GM10847 (cell line): Measurements from ENCODE around the gene COMP.

Experiments used
- POLR2A ChIP-seq: IDR thresholded peaks from 2 replicates; pipeline ENCODE4 v1.6.1; 2011; ENCODE audit not compliant: insufficient read length; ENCODE audit errors: extremely low read depth

The COMP gene

DNA sequence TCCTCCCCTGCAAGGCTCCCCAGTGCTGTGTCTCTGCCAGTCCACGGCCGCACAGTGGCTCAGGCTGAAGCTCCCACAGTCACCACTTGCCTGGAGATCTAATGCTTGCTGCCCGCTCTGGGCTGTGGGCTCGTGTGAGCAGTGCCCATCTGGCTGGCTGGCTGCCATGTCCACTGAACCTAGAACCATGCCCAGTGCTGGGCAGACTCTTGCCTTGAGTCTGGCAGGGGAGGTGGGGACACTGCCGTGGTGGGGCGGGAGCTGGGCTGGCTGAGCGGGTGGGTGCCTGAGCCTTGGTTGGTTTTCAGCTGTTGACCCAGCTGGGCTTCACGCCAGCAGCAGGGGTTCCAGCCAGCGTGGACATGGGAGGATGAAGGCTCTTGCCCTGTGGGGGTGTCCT is 55.4 kb downstream of the COMP start:
- no peak for TF ChIP-seq POLR2A

DNA sequence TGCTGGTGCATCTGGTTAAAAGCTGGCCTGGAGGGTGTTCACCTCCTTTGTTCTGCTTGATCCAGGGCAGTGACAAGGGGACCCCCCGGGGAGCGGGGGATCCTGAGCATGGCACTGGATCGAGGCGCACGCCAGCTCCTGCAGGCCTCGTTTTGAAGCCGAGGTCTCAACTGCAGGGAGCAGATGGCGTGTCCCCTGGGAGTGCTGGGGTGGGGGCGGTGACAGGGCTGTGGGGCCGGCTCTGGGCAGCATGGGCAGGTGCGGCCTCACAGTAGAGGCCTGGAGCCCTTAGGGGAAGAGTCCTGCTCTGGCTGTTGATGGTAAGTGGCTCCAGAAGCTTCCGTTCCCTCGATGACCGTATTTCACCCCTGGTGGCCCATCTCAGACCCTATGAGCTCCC is 55.8 kb downstream of the COMP start:
- no peak for TF ChIP-seq POLR2A

DNA sequence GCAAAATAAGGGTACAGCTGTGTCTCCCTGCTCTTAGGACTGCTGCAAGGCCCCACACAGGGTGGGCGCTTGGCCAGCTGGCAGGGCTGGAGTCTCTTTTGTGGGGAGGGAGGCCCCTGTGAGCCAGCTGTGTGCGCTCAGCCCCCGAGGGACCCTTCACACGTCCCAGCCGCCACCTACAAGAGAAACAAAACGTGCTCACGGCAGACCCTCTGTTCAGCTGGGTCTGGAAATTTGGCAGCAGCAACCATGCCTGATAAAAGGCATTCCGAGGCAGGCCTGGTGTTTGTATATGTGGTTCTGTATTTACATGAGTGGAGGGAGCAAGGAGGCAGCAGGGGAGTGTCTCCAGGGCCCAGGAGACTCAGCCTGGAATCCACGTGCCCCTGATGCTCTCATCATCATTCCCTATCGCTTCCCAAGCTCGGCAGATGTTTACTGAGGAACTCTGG is 57.9 kb downstream of the COMP start:
- no peak for TF ChIP-seq POLR2A
